ENCODE measurements around the gene BCDIN3D. TPM values are rescaled to one million over a fixed set of nuclear protein-coding genes. Genes with fewer than 3 reads are reported as not detected.

Gene BCDIN3D
- total and polyA plus RNA-seq, 9 of the 15 experiments (the other 6 are each of a cell fraction or from before 2014, with no cell fraction given) = 3.7 to 6.9 (median 5.6) TPM

GRCh38 chr12:49854976-49855375 is 12.1 kb upstream of the BCDIN3D start (continued):
- TF ChIP-seq HMGXB4 (CRISPR knock-in tag; IDR thresholded peaks at IDR 0.05) (no peak), MITF (IDR thresholded peaks at IDR 0.05) (no peak), EP300 (IDR thresholded peaks at IDR 0.05; ENCODE audit: low read length) (no peak), RNF2 (IDR thresholded peaks at IDR 0.05) (no peak), NFE2 (IDR thresholded peaks at IDR 0.05; ENCODE audit: low read depth) (no peak), RUNX1 (IDR thresholded peaks at IDR 0.05; ENCODE audit: low read depth) (no peak), BDP1 (IDR thresholded peaks at IDR 0.05; ENCODE audit: insufficient read depth, insufficient read length) (no peak), SLC30A9 (CRISPR knock-in tag; IDR thresholded peaks at IDR 0.05) (no peak)

- Histone ChIP-seq H3K9me1 (ENCODE audit: control insufficient read depth, insufficient read depth, low read length) (no peaks in the 10 kb centered on the region), H3K27ac (ENCODE audit: extremely low read depth, low read depth, low read length) (no peak overlapping the region), H3K4me1 (replicated peaks in 1 of 2; ENCODE audit: control insufficient read depth in 2 of 2, insufficient read depth in 2 of 2, low read length in 2 of 2) (no peaks in the 10 kb centered on the region), H2AFZ (ENCODE audit: low read depth, low read length) (no peak overlapping the region), H3K36me3 (ENCODE audit: control insufficient read depth, insufficient read depth, low read length) (no peaks in the 10 kb centered on the region), H3K4me3 (no peak overlapping the region), H3K4me2 (ENCODE audit: insufficient read depth, low read length) (no peak overlapping the region), H4K20me1 (replicated peaks; ENCODE audit: control insufficient read depth, insufficient read depth, low read length) (no peaks in the 10 kb centered on the region), H3K9ac (ENCODE audit: insufficient read depth in 1 of 2, low read depth in 2 of 2, low read length in 2 of 2) (no peak overlapping the region), H3K9me3 (replicated peaks; ENCODE audit: control insufficient read depth, insufficient read depth, low read depth, low read length) (no peaks in the 10 kb centered on the region), H3K27me3 (ENCODE audit: control insufficient read depth in 2 of 2, insufficient read depth in 2 of 2, low read length in 2 of 2) (peaks cover 25 to 31% of the 10 kb centered on the region in 2 experiments), H3K79me2 (ENCODE audit: control insufficient read depth, insufficient read depth, low read length) (no peaks in the 10 kb centered on the region)
- no peak for DNase-seq (ENCODE audit: extremely low read depth in 1 of 4, low spot score in 3 of 4)
- ChIA-PET POLR2A (interaction anchor here (0.6 kb wide), 1 partner anchor 219 kb away, joined by 3 read pairs; no protein-coding TSS in a partner anchor), CTCF (ENCODE audit: low intra/inter-chr PET ratio) (no interaction called here)
- BruUV-seq (replicated peaks) = no TSS peak
- FAIRE-seq = no peak
- in situ Hi-C loops (cut with MboI) = no loop called here
- intact Hi-C loops (cut with micrococcal nuclease) = no loop called here
- ATAC-seq = no peak
- WGBS (ENCODE audit: insufficient coverage, low coverage, missing lambda C conversion rate) = 4% methylated on average over 2 of the region's 2 CpGs
- TF ChIP-seq HNRNPLL (IDR thresholded peaks at IDR 0.05; ENCODE audit: low read depth, low read length, poor library complexity, severe bottlenecking) (no peak), ZNF785 (CRISPR knock-in tag; IDR thresholded peaks at IDR 0.05) (no peak), ZNF212 (CRISPR knock-in tag; IDR thresholded peaks at IDR 0.05) (no peak), AFF1 (IDR thresholded peaks at IDR 0.05; ENCODE audit: low read depth in 1 of 2, partially characterized antibody in 2 of 2) (no peak), SFPQ (IDR thresholded peaks at IDR 0.05; ENCODE audit: low read depth, low read length) (no peak), E2F3 (CRISPR knock-in tag; IDR thresholded peaks at IDR 0.05) (no peak)
These were observed 10.8 kb upstream of the BCDIN3D start for GRCh38 chr12:49853671-49854070.
